MM.1S (cell line): Measurements from ENCODE around the gene CCNYL1.

Source experiments
- DNase-seq: peaks from one replicate; pipeline ENCODE4 v3.0.0-alpha.2; 2015
- H2AFZ ChIP-seq: fragments of 300-600 bp; sonication (generic); 2 replicates; pipeline ENCODE4 v1.6.0; 2016; ENCODE audit warnings: antibody characterized with exemption, low read length
- H3F3A ChIP-seq: fragments of 300-600 bp; sonication (generic); 2 replicates; pipeline ENCODE4 v1.6.1; 2016; ENCODE audit warnings: mild to moderate bottlenecking, antibody characterized with exemption, low read length, moderate library complexity, mixed read lengths; ENCODE audit not compliant: insufficient read depth
- H3K27ac ChIP-seq: fragments of 300-600 bp; sonication (generic); 2 replicates; pipeline ENCODE4 v1.5.1; 2016; ENCODE audit warnings: mild to moderate bottlenecking, low read length
- H3K27me3 ChIP-seq: fragments of 300-600 bp; sonication (generic); replicated peaks from 2 replicates; pipeline ENCODE4 v1.6.0; 2016; ENCODE audit warnings: low read length; ENCODE audit not compliant: insufficient read depth
- H3K36me3 ChIP-seq: fragments of 300-600 bp; sonication (generic); replicated peaks from 2 replicates; pipeline ENCODE4 v1.6.1; 2016; ENCODE audit warnings: mild to moderate bottlenecking, low read length, mixed read lengths; ENCODE audit not compliant: insufficient read depth
- H3K4me1 ChIP-seq: fragments of 300-600 bp; sonication (generic); 2 replicates; pipeline ENCODE4 v1.6.1; 2016; ENCODE audit warnings: low read length, mixed read lengths
- H3K4me2 ChIP-seq: fragments of 300-600 bp; sonication (generic); 2 replicates; pipeline ENCODE4 v1.6.0; 2016; ENCODE audit warnings: low read depth, low read length
- H3K4me3 ChIP-seq: fragments of 300-600 bp; sonication (generic); 2 replicates; pipeline ENCODE4 v1.5.1; 2016; ENCODE audit warnings: low read length, mixed read lengths
- H3K79me2 ChIP-seq: fragments of 300-600 bp; sonication (generic); 2 replicates; pipeline ENCODE4 v1.6.1; 2016; ENCODE audit warnings: mixed run types, low read length, mixed read lengths
- H3K9ac ChIP-seq: fragments of 300-600 bp; sonication (generic); 2 replicates; pipeline ENCODE4 v1.6.1; 2016; ENCODE audit warnings: low read length, mixed read lengths
- H3K9me2 ChIP-seq: fragments of 300-600 bp; sonication (generic); replicated peaks from 2 replicates; pipeline ENCODE4 v1.6.1; 2016; ENCODE audit warnings: mild to moderate bottlenecking, low read length, mixed read lengths; ENCODE audit not compliant: insufficient read depth
- H3K9me3 ChIP-seq: fragments of 300-600 bp; sonication (generic); replicated peaks from 2 replicates; pipeline ENCODE4 v1.6.1; 2016; ENCODE audit warnings: mild to moderate bottlenecking, low read length, mixed read lengths; ENCODE audit not compliant: insufficient read depth
- H4K20me1 ChIP-seq: fragments of 300-600 bp; sonication (generic); 2 replicates; pipeline ENCODE4 v1.6.1; 2016; ENCODE audit warnings: mild to moderate bottlenecking, low read length, moderate library complexity, mixed read lengths; ENCODE audit not compliant: insufficient read depth
- EZH2 ChIP-seq: fragments of 300-600 bp; sonication (generic); optimal IDR thresholded peaks from 2 replicates; pipeline ENCODE3; 2017; ENCODE audit warnings: low read depth, mild to moderate bottlenecking, antibody characterized with exemption, low read length, mixed read lengths
- EZH2phosphoT487 ChIP-seq: fragments of 300-600 bp; sonication (generic); IDR thresholded peaks from 2 replicates; pipeline ENCODE4 v1.6.1; 2018; ENCODE audit warnings: antibody characterized with exemption, low read length
- TF ChIP-seq, protein P1 (sequence below): fragments of 300-600 bp; sonication (generic); IDR thresholded peaks from 2 replicates; pipeline ENCODE4 v1.5.1; 2016; ENCODE audit warnings: antibody characterized with exemption, low read length, mixed read lengths

Gene CCNYL1

DNA sequence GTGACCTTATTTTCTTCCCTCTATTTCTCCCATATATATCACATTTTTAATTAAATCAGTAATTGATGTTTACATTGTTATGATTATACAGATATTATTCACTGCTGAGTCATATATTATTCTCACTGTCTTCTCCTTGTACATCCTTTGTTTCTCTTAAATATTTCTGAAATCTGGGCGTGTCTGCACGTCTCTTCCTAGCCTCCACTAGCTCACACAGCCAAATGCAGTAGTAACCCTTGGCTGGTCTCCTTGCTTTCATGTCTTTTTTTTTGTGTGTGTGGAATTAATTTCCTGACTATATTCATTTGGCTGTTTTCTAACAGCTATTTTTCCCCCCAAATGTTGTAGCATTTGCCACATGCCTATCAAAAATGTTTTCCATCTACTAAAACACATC, 15.8 kb downstream of the CCNYL1 start:
- no peaks in the 10 kb centered on the region for H3K9me3 ChIP-seq
- no peak for TF ChIP-seq EZH2phosphoT487
- TF ChIP-seq EZH2 = no peak
- TF ChIP-seq, protein P1, sequence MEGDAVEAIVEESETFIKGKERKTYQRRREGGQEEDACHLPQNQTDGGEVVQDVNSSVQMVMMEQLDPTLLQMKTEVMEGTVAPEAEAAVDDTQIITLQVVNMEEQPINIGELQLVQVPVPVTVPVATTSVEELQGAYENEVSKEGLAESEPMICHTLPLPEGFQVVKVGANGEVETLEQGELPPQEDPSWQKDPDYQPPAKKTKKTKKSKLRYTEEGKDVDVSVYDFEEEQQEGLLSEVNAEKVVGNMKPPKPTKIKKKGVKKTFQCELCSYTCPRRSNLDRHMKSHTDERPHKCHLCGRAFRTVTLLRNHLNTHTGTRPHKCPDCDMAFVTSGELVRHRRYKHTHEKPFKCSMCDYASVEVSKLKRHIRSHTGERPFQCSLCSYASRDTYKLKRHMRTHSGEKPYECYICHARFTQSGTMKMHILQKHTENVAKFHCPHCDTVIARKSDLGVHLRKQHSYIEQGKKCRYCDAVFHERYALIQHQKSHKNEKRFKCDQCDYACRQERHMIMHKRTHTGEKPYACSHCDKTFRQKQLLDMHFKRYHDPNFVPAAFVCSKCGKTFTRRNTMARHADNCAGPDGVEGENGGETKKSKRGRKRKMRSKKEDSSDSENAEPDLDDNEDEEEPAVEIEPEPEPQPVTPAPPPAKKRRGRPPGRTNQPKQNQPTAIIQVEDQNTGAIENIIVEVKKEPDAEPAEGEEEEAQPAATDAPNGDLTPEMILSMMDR = no peak
- no peaks in the 10 kb centered on the region for H4K20me1 ChIP-seq
- H3K4me2 ChIP-seq = no peak overlapping the region
- H3K27me3 ChIP-seq = no peaks in the 10 kb centered on the region
- no peak overlapping the region for H3K27ac ChIP-seq
- H3K9me2 ChIP-seq = no peaks in the 10 kb centered on the region
- no peak overlapping the region for H2AFZ ChIP-seq
- H3K36me3 ChIP-seq = no peaks in the 10 kb centered on the region
- H3K4me3 ChIP-seq = no peak overlapping the region
- DNase-seq = no peak
- H3K9ac ChIP-seq = no peak overlapping the region
- no peaks in the 10 kb centered on the region for H3K4me1 ChIP-seq
- H3F3A ChIP-seq = no peaks in the 10 kb centered on the region
- no peaks in the 10 kb centered on the region for H3K79me2 ChIP-seq

DNA sequence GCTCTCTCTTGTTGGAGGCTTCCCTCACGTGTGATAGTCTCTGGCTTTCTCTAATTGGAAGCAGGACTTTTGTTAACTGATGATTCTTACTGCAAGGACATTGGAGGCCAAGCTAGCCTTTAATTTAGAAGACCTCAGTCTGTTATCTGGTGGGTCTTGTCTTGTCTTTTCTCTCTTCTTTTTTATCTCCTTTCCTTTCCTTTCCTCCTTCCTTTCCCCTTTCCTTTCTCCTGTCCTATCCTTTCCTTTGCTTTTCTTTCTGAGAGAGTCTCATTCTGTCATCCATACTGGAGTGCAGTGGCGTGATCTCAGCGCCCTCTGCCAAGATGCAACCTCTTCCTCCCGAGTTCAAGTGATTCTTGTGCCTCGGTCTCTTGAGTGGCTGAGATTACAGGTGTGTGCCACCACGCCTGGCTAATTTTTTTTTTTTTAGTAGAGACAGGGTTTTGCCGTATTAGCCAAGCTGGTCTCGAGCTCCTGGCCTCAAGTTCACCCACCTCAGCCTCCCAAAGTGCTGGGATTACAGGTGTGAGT, 18.1 kb downstream of the CCNYL1 start:
- TF ChIP-seq EZH2phosphoT487 (no peak), EZH2 (no peak)
- TF ChIP-seq, protein P1 = no peak
- no peaks in the 10 kb centered on the region for H3K79me2 ChIP-seq
- no peak for DNase-seq
- no peak overlapping the region for H3K4me2 ChIP-seq
- no peaks in the 10 kb centered on the region for H3K9me2 ChIP-seq
- H2AFZ ChIP-seq = no peak overlapping the region
- H3K4me1 ChIP-seq = no peaks in the 10 kb centered on the region
- H3K36me3 ChIP-seq = no peaks in the 10 kb centered on the region
- no peak overlapping the region for H3K9ac ChIP-seq
- no peaks in the 10 kb centered on the region for H3K9me3 ChIP-seq
- H3K4me3 ChIP-seq = no peak overlapping the region
- no peaks in the 10 kb centered on the region for H3K27me3 ChIP-seq
- H4K20me1 ChIP-seq = no peaks in the 10 kb centered on the region
- no peak overlapping the region for H3K27ac ChIP-seq
- H3F3A ChIP-seq = no peaks in the 10 kb centered on the region

- Histone ChIP-seq H3K27ac (no peak overlapping the region), H3K4me2 (no peak overlapping the region), H3K9me3 (no peaks in the 10 kb centered on the region), H3K27me3 (no peaks in the 10 kb centered on the region), H3K36me3 (no peaks in the 10 kb centered on the region), H3F3A (no peaks in the 10 kb centered on the region), H3K9me2 (no peaks in the 10 kb centered on the region), H3K4me3 (no peak overlapping the region), H3K4me1 (no peaks in the 10 kb centered on the region), H3K79me2 (no peaks in the 10 kb centered on the region), H2AFZ (no peak overlapping the region), H3K9ac (no peak overlapping the region), H4K20me1 (no peaks in the 10 kb centered on the region)
- DNase-seq = no peak
- TF ChIP-seq EZH2 (no peak), EZH2phosphoT487 (no peak)
- TF ChIP-seq, protein P1 = no peak
Observed at GRCh38 chr2:207731138-207731537, 19.7 kb downstream of the CCNYL1 start.
